Activated CD8-positive, alpha-beta memory T cell treated with anti-CD3 and anti-CD28 coated beads, Interleukin-2, amount 10 ng/mL, durations not matched to agents 7 days and 5 days (primary cell): Measurements from ENCODE around the gene HCK. TPM values are rescaled to one million over a fixed set of nuclear protein-coding genes. Genes with fewer than 3 reads are reported as not detected.
"Not testable (repeated sequence)": the region's sequence is repeated elsewhere in the genome, so short reads cannot be mapped to it uniquely, and the experiment has no call there.

Source experiments
- ATAC-seq: fragments of 150-1000 bp; cut with Tn5 transposase; one replicate; pipeline ENCODE4 v1.10.0; 2021; ENCODE audit warnings: moderate library complexity
- CTCF ChIA-PET: fragments of 350-600 bp; sonication (Branson Sonifier 250); formaldehyde crosslinking; loops from one replicate; lab custom pipeline; 2021; ENCODE audit warnings: antibody characterized with exemption; lab: Charles Lee
- DNase-seq: peaks from one replicate; pipeline ENCODE4 v3.0.0-alpha.2; 2020
- H3K27ac Mint-ChIP-seq: one replicate; pipeline ENCODE4 v1.8.0; 2021; ENCODE audit warnings: mild to moderate bottlenecking, mixed read lengths
- H3K27me3 Mint-ChIP-seq: one replicate; pipeline ENCODE4 v1.8.0; 2021; ENCODE audit warnings: mixed read lengths
- H3K36me3 Mint-ChIP-seq: one replicate; pipeline ENCODE4 v1.8.0; 2021; ENCODE audit warnings: mild to moderate bottlenecking, mixed read lengths
- H3K4me1 Mint-ChIP-seq: one replicate; pipeline ENCODE4 v1.8.0; 2021; ENCODE audit warnings: mixed read lengths
- H3K4me3 Mint-ChIP-seq: one replicate; pipeline ENCODE4 v1.8.0; 2021; ENCODE audit warnings: mild to moderate bottlenecking, moderate library complexity, mixed read lengths
- H3K9me3 Mint-ChIP-seq: one replicate; pipeline ENCODE4 v1.8.0; 2022; ENCODE audit warnings: low read depth, mixed read lengths
- total RNA-seq, 2 experiments: library from RNA; stranded (reverse); gene quantifications; one replicate each; pipeline ENCODE4 v1.2.3, GENCODE V29; 2021

Gene HCK
- total RNA-seq, 2 experiments from 2014 or later = not detected

GRCh38 chr20:32108814-32109391 lies 56.9 kb downstream of the HCK start:
- ATAC-seq (no peak), DNase-seq (no peak)
- CTCF ChIA-PET = interaction anchor here (0.6 to 4.6 kb wide), 5 partner anchors 18 to 1575 kb away, joined by 3 to 20 read pairs (median 3); no protein-coding TSS in a partner anchor
- Mint-ChIP-seq H3K27ac (no peak overlapping the region), H3K9me3 (no peaks in the 10 kb centered on the region), H3K4me1 (peaks cover 30% of the 10 kb centered on the region), H3K27me3 (peaks cover 10% of the 10 kb centered on the region), H3K4me3 (peak overlapping the region; percentile 88), H3K36me3 (peaks cover 2% of the 10 kb centered on the region)

GRCh38 chr20:32109392-32110172 lies 57.5 kb downstream of the HCK start, which contains the start of gene TM9SF4:
Gene TM9SF4 (plus strand): TSS chr20:32109714. CDS start chr20:32109741, 27 bp downstream.
- Mint-ChIP-seq H3K36me3 (peaks cover 2% of the 10 kb centered on the region), H3K9me3 (no peaks in the 10 kb centered on the region), H3K4me3 (peak within 1 kb of the TSS; percentile 88), H3K27me3 (peaks cover 7% of the 10 kb centered on the region), H3K27ac (peak within 1 kb of the TSS; percentile 100), H3K4me1 (peaks cover 30% of the 10 kb centered on the region)
- peak; percentile 94 for DNase-seq
- CTCF ChIA-PET = interaction anchor here (1.1 to 4.6 kb wide), 4 partner anchors 18 to 386 kb away, joined by 3 to 20 read pairs (median 3); partner anchors contain the start of gene PDRG1
- peak; percentile 83 for ATAC-seq

GRCh38 chr20:32110173-32110704 lies 58.2 kb downstream of the HCK start:
- DNase-seq (no peak), ATAC-seq (peak; percentile 52)
- Mint-ChIP-seq H3K9me3 (no peaks in the 10 kb centered on the region), H3K27me3 (peaks cover 4% of the 10 kb centered on the region), H3K4me3 (peak overlapping the region; percentile 88), H3K27ac (peak overlapping the region; percentile 100), H3K4me1 (peaks cover 32% of the 10 kb centered on the region), H3K36me3 (peaks cover 3% of the 10 kb centered on the region)
- CTCF ChIA-PET = interaction anchor here (1.1 to 4.6 kb wide), 4 partner anchors 19 to 387 kb away, joined by 3 to 20 read pairs (median 3); partner anchors contain the start of gene PDRG1

GRCh38 chr20:32110727-32111126 lies 58.7 kb downstream of the HCK start:
- Mint-ChIP-seq H3K4me1 (peaks cover 33% of the 10 kb centered on the region), H3K27ac (peak overlapping the region; percentile 100), H3K9me3 (no peaks in the 10 kb centered on the region), H3K4me3 (peak overlapping the region; percentile 88), H3K27me3 (peaks cover 4% of the 10 kb centered on the region), H3K36me3 (peaks cover 6% of the 10 kb centered on the region)
- ATAC-seq (no peak), DNase-seq (no peak)
- CTCF ChIA-PET = interaction anchor here (4.6 kb wide), 1 partner anchor 20 kb away, joined by 20 read pairs; no protein-coding TSS in a partner anchor

GRCh38 chr20:32111156-32111686 lies 59.2 kb downstream of the HCK start:
- Mint-ChIP-seq H3K27ac (no peak overlapping the region), H3K9me3 (no peaks in the 10 kb centered on the region)
- CTCF ChIA-PET = interaction anchor here (1.0 to 4.6 kb wide), 2 partner anchors 20 to 80 kb away, joined by 4 to 20 read pairs; no protein-coding TSS in a partner anchor

GRCh38 chr20:32111753-32112152 lies 59.7 kb downstream of the HCK start:
- no peak for ATAC-seq
- peaks cover 4% of the 10 kb centered on the region for H3K27me3 Mint-ChIP-seq
- no peak overlapping the region for H3K27ac Mint-ChIP-seq
- no peaks in the 10 kb centered on the region for H3K9me3 Mint-ChIP-seq
- DNase-seq = no peak
- H3K4me1 Mint-ChIP-seq = peaks cover 39% of the 10 kb centered on the region
- H3K4me3 Mint-ChIP-seq = no peak overlapping the region
- CTCF ChIA-PET = interaction anchor here (1.0 kb wide), 1 partner anchor 81 kb away, joined by 4 read pairs; no protein-coding TSS in a partner anchor
- peaks cover 6% of the 10 kb centered on the region for H3K36me3 Mint-ChIP-seq

More at GRCh38 chr20:32111156-32111686, 59.2 kb downstream of the HCK start:
- no peak for DNase-seq
- H3K4me1 Mint-ChIP-seq = peaks cover 35% of the 10 kb centered on the region
- peak overlapping the region; percentile 88 for H3K4me3 Mint-ChIP-seq
- peaks cover 6% of the 10 kb centered on the region for H3K36me3 Mint-ChIP-seq
- no peak for ATAC-seq
- H3K27me3 Mint-ChIP-seq = peaks cover 4% of the 10 kb centered on the region

GRCh38 chr20:32112841-32113240 lies 60.8 kb downstream of the HCK start:
- Mint-ChIP-seq H3K36me3 (peaks cover 6% of the 10 kb centered on the region), H3K27ac (no peak overlapping the region), H3K4me3 (no peak overlapping the region), H3K27me3 (no peaks in the 10 kb centered on the region), H3K9me3 (no peaks in the 10 kb centered on the region), H3K4me1 (peaks cover 45% of the 10 kb centered on the region)
- DNase-seq (no peak), ATAC-seq (no peak)
- CTCF ChIA-PET = no interaction called here

- Mint-ChIP-seq H3K4me3 (no peak overlapping the region), H3K27me3 (no peaks in the 10 kb centered on the region), H3K9me3 (no peaks in the 10 kb centered on the region), H3K27ac (no peak overlapping the region), H3K36me3 (peaks cover 6% of the 10 kb centered on the region), H3K4me1 (peaks cover 45% of the 10 kb centered on the region)
- ATAC-seq = no peak
- CTCF ChIA-PET = no interaction called here
- no peak for DNase-seq
These were observed 61.7 kb downstream of the HCK start for GRCh38 chr20:32113591-32114260.

- ATAC-seq (no peak), DNase-seq (no peak)
- Mint-ChIP-seq H3K27ac (no peak overlapping the region), H3K27me3 (no peaks in the 10 kb centered on the region), H3K36me3 (peaks cover 7% of the 10 kb centered on the region), H3K4me1 (peaks cover 43% of the 10 kb centered on the region), H3K9me3 (no peaks in the 10 kb centered on the region), H3K4me3 (no peak overlapping the region)
- CTCF ChIA-PET = no interaction called here
These were observed 62.4 kb downstream of the HCK start for GRCh38 chr20:32114305-32114960.

- ATAC-seq = no peak
- no peak for DNase-seq
- Mint-ChIP-seq H3K9me3 (no peaks in the 10 kb centered on the region), H3K27me3 (no peaks in the 10 kb centered on the region), H3K4me3 (no peak overlapping the region), H3K27ac (no peak overlapping the region), H3K36me3 (peaks cover 9% of the 10 kb centered on the region), H3K4me1 (peaks cover 39% of the 10 kb centered on the region)
- CTCF ChIA-PET = interaction anchor here (0.7 kb wide), 1 partner anchor 673 kb away, joined by 3 read pairs; no protein-coding TSS in a partner anchor
These were observed 63.2 kb downstream of the HCK start for GRCh38 chr20:32115211-32115767.

GRCh38 chr20:32116079-32116521 lies 64.1 kb downstream of the HCK start:
- ATAC-seq (no peak), DNase-seq (no peak)
- Mint-ChIP-seq H3K4me3 (no peak overlapping the region), H3K27ac (no peak overlapping the region), H3K4me1 (peaks cover 31% of the 10 kb centered on the region), H3K27me3 (no peaks in the 10 kb centered on the region), H3K36me3 (peaks cover 9% of the 10 kb centered on the region), H3K9me3 (no peaks in the 10 kb centered on the region)
- CTCF ChIA-PET = interaction anchor here (0.5 to 1.0 kb wide), 2 partner anchors 25 to 739 kb away, joined by 3 read pairs; no protein-coding TSS in a partner anchor

GRCh38 chr20:32116796-32117195 lies 64.8 kb downstream of the HCK start:
- H3K4me1 Mint-ChIP-seq = peaks cover 24% of the 10 kb centered on the region
- not testable (repeated sequence) for H3K27ac Mint-ChIP-seq, H3K4me3 Mint-ChIP-seq

More at GRCh38 chr20:32116796-32117195, 64.8 kb downstream of the HCK start:
- H3K36me3 Mint-ChIP-seq, H3K27me3 Mint-ChIP-seq, H3K9me3 Mint-ChIP-seq, DNase-seq, ATAC-seq: not testable (repeated sequence)
- CTCF ChIA-PET = interaction anchor here (1.0 kb wide), 1 partner anchor 25 kb away, joined by 3 read pairs; no protein-coding TSS in a partner anchor
